Mesodermal cell (in vitro differentiated cells): ENCODE results near the gene RBAK.
"Not testable (repeated sequence)": the region's sequence is repeated elsewhere in the genome, so short reads cannot be mapped to it uniquely, and the experiment has no call there.

Experiments used
- H3K27ac ChIP-seq: 2 replicates; pipeline ENCODE4 v1.7.0; 2013; ENCODE audit warnings: mild to moderate bottlenecking, low read depth, low read length, moderate library complexity; ENCODE audit not compliant: severe bottlenecking
- H3K36me3 ChIP-seq: 2 replicates; pipeline ENCODE4 v1.7.1; 2013; ENCODE audit warnings: mild to moderate bottlenecking, low read length, moderate library complexity; ENCODE audit not compliant: control insufficient read depth, insufficient read depth
- H3K4me1 ChIP-seq: one replicate; pipeline ENCODE4 v1.7.1; 2013; ENCODE audit warnings: mild to moderate bottlenecking, low read length; ENCODE audit not compliant: insufficient read depth, control insufficient read depth, poor library complexity, severe bottlenecking
- H3K4me3 ChIP-seq: 2 replicates; pipeline ENCODE4 v1.7.0; 2013; ENCODE audit warnings: low read length, control low read depth, mild to moderate bottlenecking; ENCODE audit not compliant: insufficient read depth, poor library complexity, severe bottlenecking; ENCODE audit errors: extremely low read depth
- H3K9me3 ChIP-seq: 2 replicates; pipeline ENCODE4 v1.7.1; 2013; ENCODE audit warnings: mild to moderate bottlenecking, low read length, moderate library complexity; ENCODE audit not compliant: control insufficient read depth
- WGBS, 2 experiments: methylation state at CpG; one replicate each; pipeline ENCODE4 v1.1.5; 2013; ENCODE audit warnings: missing lambda C conversion rate in 2 of 2; ENCODE audit not compliant: insufficient coverage in 2 of 2; 5-methylcytosine and 5-hydroxymethylcytosine counted together

The RBAK gene

DNA sequence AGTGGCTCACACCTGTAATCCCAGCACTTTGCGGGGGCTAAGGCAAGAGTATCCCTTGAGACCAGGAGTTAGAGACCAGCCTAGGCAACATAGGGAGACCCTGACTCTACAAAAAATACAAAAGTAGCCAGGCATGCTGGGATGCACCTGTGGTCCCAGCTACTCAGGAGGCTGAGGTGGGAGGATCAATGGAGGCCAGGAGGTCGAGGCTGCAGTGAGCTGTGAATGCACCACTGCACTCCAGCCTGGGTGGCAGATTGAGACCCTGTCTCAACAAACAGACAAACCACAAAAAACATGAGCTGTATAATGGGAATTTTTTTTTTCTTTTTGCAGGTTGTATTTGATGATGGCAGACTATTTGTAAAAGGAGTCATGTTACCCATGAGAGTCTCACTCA is 1.5 kb downstream of the RBAK start:
- not testable (repeated sequence) for H3K27ac ChIP-seq, H3K4me1 ChIP-seq, H3K4me3 ChIP-seq
- peaks cover 20% of the 10 kb centered on the region for H3K9me3 ChIP-seq
- peaks cover 39% of the 10 kb centered on the region for H3K36me3 ChIP-seq
- WGBS, 2 experiments, result 93 to 100% methylated on average over 2 of the region's 2 CpGs

DNA sequence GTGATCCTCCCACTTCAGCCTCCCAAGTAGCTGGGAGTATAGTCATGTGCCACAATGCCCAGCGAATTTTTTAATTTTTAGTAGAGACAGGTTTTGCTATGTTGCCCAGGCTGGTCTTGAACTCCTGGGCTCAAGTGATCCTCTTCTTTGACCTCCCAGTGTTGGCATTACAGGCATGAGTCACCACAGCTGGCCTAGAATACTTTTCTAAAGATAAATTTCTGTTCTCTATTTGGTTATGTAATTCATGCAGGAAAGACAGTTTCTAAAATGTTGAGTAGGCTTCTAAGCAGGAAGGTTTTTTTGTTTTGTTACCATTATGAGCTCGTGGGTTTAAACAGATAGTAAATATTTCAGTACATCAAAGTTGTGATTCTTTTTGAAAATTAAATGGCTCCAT is 5.0 kb downstream of the RBAK start:
- Histone ChIP-seq H3K36me3 (peaks cover 68% of the 10 kb centered on the region), H3K4me3 (no peak overlapping the region), H3K4me1 (no peaks in the 10 kb centered on the region), H3K27ac (no peak overlapping the region), H3K9me3 (peaks cover 20% of the 10 kb centered on the region)
- 100% methylated on average over 1 of the region's 2 CpGs; no CpG with 5 or more reads in 1 of the 2 experiments for WGBS, 2 experiments

DNA sequence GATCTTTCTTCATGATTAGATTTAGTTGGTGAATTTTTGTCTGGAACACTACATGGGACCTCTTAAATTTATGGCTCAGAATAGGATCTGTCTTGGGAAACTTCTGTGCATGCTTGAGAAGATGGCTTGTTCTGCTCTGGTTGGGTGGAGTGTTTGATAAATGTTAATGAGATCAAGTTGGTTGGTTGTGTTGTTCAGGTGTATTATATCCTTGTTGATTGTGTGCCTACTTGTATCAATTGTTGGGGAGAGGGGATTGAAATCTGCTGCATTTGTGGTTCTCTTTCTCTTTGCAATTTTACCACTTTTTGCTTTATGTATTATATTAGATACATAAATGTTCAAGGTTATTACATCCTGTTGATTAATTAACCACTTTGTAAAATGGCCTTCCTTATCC is 6.1 kb downstream of the RBAK start:
- not testable (repeated sequence) for H3K27ac ChIP-seq, H3K4me3 ChIP-seq, H3K4me1 ChIP-seq
- H3K9me3 ChIP-seq, result peaks cover 20% of the 10 kb centered on the region
- peaks cover 79% of the 10 kb centered on the region for H3K36me3 ChIP-seq

DNA sequence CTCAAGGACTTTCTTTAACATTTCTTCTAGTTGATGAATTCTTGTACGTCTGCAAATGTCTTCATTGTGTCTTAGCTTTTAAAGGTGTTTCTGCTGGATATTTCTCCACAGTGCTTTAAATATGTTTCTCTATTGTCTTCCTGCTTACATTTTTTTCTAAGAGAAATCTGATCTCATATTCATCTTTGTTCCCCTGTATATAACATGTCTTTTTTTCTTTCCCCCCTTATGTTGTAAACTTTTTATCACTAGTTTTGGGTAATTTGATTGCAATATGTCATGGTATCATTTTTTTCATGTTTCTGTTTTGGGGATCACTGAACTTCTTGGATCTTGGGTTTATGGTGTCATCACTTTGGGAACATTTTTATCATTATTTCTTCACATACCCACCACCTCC is 7.5 kb downstream of the RBAK start:
- H3K27ac ChIP-seq, result no peak overlapping the region
- no CpG with 5 or more reads among the region's 1 CpG for WGBS, 2 experiments
- H3K9me3 ChIP-seq, result peaks cover 23% of the 10 kb centered on the region
- no peak overlapping the region for H3K4me3 ChIP-seq
- no peaks in the 10 kb centered on the region for H3K4me1 ChIP-seq
- H3K36me3 ChIP-seq, result peaks cover 88% of the 10 kb centered on the region

DNA sequence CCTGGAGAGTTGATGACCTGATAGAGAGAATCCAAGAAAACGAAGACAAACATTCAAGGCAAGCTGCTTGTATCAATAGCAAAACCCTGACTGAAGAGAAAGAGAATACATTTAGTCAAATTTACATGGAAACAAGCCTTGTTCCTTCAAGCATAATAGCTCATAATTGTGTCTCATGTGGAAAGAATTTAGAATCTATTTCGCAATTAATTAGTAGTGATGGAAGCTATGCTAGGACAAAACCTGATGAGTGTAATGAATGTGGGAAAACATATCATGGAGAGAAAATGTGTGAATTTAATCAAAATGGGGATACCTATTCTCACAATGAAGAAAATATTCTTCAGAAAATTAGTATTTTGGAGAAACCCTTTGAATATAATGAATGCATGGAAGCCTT is 18.0 kb downstream of the RBAK start:
- Histone ChIP-seq H3K4me3 (no peak overlapping the region), H3K27ac (no peak overlapping the region), H3K4me1 (no peaks in the 10 kb centered on the region), H3K36me3 (peaks cover 86% of the 10 kb centered on the region), H3K9me3 (peaks cover 86% of the 10 kb centered on the region)
- WGBS, 2 experiments, result 100% methylated on average over 1 of the region's 2 CpGs; no CpG with 5 or more reads in 1 of the 2 experiments

DNA sequence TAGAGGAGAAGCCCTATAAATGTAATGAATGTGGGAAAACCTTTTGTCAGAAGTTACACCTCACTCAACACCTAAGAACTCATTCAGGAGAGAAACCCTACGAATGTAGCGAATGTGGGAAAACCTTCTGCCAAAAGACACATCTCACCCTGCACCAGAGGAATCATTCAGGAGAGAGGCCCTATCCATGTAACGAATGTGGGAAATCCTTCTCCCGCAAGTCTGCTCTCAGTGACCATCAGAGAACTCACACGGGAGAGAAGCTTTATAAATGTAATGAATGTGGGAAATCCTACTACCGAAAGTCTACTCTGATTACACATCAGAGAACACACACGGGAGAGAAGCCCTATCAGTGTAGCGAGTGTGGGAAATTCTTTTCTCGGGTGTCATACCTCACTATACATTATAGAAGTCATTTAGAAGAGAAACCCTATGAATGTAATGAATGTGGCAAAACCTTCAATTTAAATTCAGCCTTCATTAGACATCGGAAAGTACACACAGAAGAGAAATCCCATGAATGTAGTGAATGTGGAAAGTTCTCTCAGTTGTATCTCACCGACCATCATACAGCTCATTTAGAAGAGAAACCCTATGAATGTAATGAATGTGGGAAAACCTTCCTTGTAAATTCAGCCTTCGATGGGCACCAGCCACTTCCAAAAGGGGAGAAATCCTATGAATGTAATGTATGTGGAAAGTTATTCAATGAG is 18.9 kb downstream of the RBAK start:
- Histone ChIP-seq H3K27ac (no peak overlapping the region), H3K36me3 (peaks cover 78% of the 10 kb centered on the region), H3K4me1 (no peaks in the 10 kb centered on the region), H3K4me3 (no peak overlapping the region), H3K9me3 (peaks cover 85% of the 10 kb centered on the region)
- WGBS, 2 experiments, result 94 to 100% methylated on average over 4 to 5 of the region's 12 CpGs

DNA sequence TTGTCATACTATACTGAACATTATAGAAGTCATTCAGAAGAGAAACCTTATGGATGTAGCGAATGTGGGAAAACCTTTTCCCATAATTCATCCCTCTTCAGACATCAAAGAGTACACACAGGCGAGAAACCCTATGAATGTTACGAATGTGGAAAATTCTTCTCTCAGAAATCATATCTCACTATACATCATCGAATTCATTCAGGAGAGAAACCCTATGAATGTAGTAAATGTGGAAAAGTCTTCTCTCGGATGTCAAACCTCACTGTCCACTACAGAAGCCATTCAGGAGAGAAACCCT is 19.4 kb downstream of the RBAK start:
- Histone ChIP-seq H3K36me3 (peaks cover 73% of the 10 kb centered on the region), H3K4me3 (no peak overlapping the region), H3K4me1 (no peaks in the 10 kb centered on the region), H3K9me3 (peaks cover 84% of the 10 kb centered on the region), H3K27ac (no peak overlapping the region)
- WGBS, 2 experiments, result no CpG with 5 or more reads among the region's 5 CpGs

DNA sequence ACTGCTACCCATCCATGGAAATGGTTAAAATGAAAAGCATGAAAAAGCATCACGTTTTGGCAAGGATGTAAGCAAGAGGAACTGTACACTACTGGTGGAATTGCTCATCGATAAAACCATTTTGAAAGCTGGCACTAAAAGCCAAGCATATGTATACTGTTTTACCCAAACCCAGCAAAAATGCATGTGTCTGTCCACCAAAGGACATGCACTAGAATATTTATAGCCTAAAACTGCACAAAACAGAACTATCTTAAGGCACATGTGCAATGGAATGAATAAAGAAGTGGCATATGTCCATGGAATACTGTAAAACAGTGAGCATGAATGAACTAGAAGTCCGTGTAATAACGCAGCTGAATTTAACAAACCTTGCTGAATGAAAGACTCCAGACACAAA is 22.9 kb downstream of the RBAK start:
- peaks cover 38% of the 10 kb centered on the region for H3K36me3 ChIP-seq
- H3K9me3 ChIP-seq, result peaks cover 62% of the 10 kb centered on the region
- WGBS, 2 experiments, result 90 to 100% methylated on average over 4 of the region's 4 CpGs
- no peaks in the 10 kb centered on the region for H3K4me1 ChIP-seq
- H3K27ac ChIP-seq, result no peak overlapping the region
- no peak overlapping the region for H3K4me3 ChIP-seq

DNA sequence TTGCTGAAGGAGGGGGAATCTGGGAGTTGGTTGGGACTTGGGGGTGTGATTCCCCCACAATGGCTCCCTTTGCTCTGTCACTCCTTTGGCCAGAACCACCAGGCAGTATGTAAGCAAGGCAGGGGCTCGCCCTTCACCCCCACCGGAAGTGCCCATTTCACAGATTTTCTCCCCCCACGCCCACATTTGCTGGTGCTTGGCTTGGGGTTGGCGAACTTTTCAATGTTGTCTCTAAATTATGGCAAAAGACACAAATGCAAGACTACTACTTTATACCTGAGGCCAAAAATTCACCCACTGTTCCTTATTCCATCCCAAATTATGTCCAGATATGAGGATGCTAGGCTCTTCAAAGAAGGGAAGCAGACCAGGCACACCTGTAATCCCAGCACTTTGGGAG is 24.5 kb downstream of the RBAK start:
- H3K4me3 ChIP-seq, result no peak overlapping the region
- 94 to 100% methylated on average over 3 to 4 of the region's 4 CpGs for WGBS, 2 experiments
- H3K27ac ChIP-seq, result no peak overlapping the region
- H3K9me3 ChIP-seq, result peaks cover 45% of the 10 kb centered on the region
- peaks cover 21% of the 10 kb centered on the region for H3K36me3 ChIP-seq
- H3K4me1 ChIP-seq, result no peaks in the 10 kb centered on the region

DNA sequence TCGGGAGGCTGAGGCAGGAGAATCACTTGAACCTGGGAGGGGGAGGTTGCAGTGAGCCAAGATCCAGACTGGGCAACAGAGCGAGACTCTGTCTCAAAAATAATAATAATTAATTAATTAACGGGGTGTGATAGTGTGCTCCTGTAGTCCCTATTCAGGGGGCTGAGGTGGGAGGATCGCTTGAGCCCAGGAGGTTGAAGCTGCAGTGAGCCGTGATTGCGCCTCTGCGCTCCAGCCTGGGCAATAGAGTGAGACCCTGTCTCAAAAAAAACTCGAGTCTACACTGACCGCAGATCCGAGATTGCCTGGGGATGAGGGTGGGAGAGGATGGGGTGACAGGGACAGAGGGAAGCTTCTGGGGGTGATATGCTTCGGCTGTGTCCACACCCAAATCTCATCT is 29.5 kb downstream of the RBAK start:
- H3K4me3 ChIP-seq, H3K27ac ChIP-seq, H3K36me3 ChIP-seq, H3K4me1 ChIP-seq, H3K9me3 ChIP-seq: not testable (repeated sequence)
- WGBS, 2 experiments, result 81 to 85% methylated on average over 8 of the region's 11 CpGs

DNA sequence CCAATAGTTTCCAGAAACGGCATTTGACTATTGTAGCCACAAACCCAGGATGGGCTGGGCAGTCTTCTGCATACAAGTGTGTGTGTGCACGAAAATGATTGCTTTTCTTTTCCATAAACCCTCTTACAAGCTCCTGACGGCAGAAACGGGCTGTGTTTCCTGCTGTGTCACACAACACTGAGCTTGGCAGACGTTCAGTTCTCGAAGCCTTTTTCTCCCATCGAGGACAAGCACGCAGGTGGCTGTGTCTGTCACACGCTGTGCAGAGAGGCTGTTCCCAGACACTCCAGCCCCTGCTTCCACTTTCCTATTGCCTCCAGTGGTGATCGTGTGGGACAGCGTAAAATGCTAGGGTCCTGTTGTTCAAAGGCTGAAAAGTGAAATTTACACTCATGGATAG is 32.1 kb downstream of the RBAK start:
- Histone ChIP-seq H3K36me3 (no peaks in the 10 kb centered on the region), H3K4me1 (no peaks in the 10 kb centered on the region), H3K9me3 (no peaks in the 10 kb centered on the region), H3K4me3 (no peak overlapping the region), H3K27ac (no peak overlapping the region)
- WGBS, 2 experiments, result 69 to 79% methylated on average over 7 to 10 of the region's 11 CpGs
